ENCODE data around the gene PITPNC1.

Gene PITPNC1

DNA sequence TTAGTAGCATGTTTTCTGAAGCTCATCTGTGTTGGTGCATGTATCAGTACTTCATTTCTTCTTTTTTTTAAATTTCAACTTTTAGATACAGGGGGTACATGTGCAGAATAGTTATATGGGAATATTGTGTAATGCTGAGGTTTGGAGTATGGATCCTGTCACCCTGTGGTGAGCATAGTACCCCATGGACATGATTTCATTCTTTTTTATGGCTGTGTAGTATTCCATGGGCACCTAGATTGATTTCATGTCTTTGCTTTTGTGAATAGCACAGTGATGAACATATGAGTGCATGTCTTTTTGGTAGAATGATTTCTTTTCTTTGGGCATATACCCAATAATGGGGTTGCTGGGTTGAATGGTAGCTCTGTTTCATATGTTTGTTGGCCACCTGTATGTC, 285.6 kb downstream of the PITPNC1 start:
- in situ Hi-C loops (cut with HindIII; ENCODE audit: low sequenced_read_pairs), result no loop called here

DNA sequence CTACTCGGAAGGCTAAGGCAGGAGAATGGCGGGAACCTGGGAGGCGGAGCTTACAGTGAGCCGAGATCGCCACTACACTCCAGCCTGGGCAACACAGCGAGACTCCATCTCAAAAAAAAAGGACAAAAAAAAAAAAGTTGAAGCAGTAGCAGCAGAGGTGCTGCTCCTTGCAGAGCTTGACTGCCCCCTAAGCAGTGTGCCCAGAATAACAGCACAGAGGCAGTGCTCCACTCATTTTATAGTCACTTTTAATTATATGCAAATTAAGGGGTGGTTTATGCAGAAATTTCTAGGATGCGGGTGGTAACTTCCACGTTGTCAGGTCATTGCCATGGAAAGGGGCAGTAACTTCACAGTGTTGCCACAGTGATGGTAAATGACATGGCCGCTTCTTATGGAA, 286.4 kb downstream of the PITPNC1 start:
- in situ Hi-C loops (cut with HindIII; ENCODE audit: low sequenced_read_pairs), result no loop called here

DNA sequence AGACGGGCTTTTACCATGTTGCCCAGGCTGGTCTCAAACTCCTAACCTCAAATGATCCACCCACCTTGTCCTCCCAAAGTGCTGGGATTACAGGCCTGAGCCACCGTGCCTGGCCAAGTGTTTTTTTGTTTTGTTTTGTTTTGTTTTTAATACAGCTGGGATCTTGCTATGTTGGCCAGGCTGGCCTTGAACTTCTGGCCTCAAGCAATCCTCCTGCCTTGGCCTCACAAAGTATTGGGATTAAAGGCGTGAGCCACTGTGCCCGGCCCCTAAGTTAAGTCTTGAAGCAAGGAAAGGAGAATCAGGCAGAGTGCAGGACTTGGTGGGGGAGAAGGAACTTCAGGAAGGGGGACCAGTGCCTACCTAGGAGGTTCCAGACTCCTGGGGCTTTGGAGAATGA, 288.9 kb downstream of the PITPNC1 start:
- in situ Hi-C loops (cut with HindIII; ENCODE audit: low sequenced_read_pairs), result no loop called here

DNA sequence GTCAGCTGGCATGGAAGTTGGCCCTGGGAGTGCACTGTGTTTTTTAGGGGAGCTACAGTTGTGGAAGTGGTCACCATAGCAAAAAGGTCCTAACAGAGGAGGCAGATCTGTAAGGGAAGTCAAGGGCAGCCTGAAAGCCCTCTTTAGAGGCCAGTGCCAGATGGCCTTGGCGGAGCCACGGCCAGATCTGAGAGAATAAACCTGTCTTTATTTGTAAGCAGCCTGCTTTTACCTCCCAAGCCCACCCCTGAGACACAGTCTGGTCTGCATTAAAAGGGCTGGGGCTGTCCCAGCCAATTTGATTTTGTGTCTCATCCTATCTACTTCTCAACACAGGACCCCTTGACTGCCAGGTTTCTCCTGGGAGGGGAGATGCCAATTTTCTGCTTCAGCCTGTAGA, 289.6 kb downstream of the PITPNC1 start:
- in situ Hi-C loops (cut with HindIII; ENCODE audit: low sequenced_read_pairs), result no loop called here

DNA sequence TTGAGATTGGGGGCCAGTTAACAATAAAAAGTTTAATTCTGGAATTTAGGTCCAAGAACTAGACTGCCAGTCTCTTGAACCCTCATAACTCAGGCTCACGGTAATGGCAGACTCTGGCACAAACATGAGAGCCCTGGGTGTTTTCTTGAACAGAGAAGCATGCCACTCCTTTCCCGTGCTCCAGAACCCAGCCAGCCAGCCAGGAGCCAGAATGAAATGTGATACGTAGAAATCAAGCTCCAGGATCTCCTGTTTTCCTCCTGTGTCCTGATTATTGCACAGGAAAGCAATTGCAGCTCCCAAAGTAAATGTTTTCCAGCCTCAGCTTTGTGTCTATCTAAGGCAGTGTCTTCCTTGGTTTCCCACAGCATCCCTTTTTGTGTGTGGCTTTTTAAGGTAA, 294.4 kb downstream of the PITPNC1 start:
- in situ Hi-C loops (cut with HindIII; ENCODE audit: low sequenced_read_pairs), result loop anchor here (10.0 kb wide), 1 partner anchor 307 kb away; the partner anchor contains the start of gene PSMD12

DNA sequence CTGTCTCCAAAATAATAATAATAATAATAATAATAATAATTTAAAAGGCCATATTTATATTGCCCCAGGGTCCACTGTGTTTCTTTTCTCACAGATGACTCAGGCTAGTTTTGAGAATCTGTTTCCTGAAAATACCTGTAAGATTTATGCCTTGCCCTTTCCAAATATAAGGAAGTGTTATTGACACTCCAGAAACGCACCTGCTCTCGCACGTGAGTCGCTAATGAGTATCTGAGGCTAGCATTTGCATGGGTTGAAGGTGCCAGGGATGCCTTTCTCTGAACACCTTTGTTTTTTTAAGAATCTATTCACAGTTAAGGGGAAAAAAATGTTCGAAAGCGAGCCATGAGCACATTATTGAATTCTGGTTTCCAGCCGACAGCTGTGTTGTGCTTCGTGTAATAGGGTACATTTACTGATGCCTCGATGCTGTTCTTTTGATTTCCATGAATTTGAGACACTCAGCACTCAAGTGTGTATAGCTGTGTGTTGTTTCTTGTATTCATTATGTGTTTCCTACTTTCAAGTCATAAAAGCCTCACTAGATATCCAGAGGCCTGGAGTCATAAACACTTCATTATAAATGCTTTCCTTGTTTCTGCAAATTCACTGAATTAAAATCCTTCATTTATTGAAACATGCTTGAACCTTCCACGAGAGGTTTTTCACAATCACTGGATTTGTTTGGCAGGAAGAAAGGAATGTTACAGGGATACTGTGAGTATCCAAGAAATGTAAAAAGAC, 295.7 kb downstream of the PITPNC1 start:
- in situ Hi-C loops (cut with HindIII; ENCODE audit: low sequenced_read_pairs), result loop anchor here (10.0 kb wide), 1 partner anchor 308 kb away; the partner anchor contains the start of gene PSMD12

DNA sequence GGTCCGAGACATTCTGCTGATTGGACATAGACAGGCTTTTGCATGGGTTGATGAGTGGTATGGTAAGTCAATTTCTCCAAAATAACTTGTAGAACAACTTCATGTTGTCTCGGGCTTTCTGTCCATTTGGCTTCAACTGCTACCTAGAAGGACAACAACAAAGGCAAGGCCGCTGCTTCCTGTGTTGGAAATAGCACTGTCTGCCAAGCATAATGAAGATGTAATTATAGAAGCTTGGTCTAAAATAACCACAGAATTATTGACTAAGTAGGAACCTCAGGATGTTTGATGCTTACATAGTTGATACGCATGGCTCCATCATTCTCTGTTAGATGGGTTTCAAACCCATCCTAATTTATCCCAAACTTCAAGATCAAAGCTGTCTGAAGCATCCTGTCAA, 298.4 kb downstream of the PITPNC1 start:
- in situ Hi-C loops (cut with HindIII; ENCODE audit: low sequenced_read_pairs), result loop anchor here (5.0 to 10.0 kb wide), 2 partner anchors 43 to 311 kb away; partner anchors contain the start of gene PSMD12

DNA sequence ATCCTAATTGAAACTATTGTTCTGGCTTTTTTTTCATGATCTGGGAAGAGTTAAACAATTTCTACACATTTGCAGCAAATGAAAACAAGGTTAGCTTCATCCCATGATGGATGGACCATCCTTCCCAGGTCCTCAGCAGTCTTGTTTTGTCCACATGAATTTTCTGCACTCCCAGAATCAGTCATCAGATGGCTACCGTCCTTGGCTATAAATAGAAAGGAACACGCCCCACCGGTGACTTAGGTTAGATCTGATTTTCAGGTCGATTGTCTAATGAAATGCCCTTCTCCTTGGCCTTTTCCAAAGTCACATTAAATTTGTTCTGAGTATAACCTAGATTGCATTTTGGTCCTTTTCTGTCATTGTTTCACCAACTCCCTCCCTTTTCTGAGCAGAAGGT, 299.2 kb downstream of the PITPNC1 start:
- in situ Hi-C loops (cut with HindIII; ENCODE audit: low sequenced_read_pairs), result loop anchor here (5.0 to 10.0 kb wide), 2 partner anchors 44 to 312 kb away; partner anchors contain the start of gene PSMD12

DNA sequence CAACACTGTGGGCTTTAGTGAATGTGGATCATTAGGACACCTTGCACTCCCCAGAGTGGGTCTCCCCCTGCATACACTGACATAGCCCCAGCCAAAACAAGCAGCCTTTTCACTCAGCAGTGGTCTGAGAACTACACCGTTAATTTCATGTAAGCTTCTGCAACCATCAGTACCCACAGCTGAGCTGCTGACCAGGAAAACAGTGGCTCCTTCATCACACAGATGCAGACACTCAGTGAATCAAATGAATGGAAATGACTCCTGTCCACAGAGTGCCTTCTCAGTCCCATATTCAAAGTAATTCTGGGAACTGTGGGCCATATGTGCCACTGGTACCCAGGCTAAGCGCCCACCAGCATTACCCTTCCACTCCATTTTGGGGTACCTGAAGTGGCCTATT, 301.3 kb downstream of the PITPNC1 start:
- in situ Hi-C loops (cut with HindIII; ENCODE audit: low sequenced_read_pairs), result loop anchor here (5.0 to 10.0 kb wide), 2 partner anchors 46 to 314 kb away; partner anchors contain the start of gene PSMD12

DNA sequence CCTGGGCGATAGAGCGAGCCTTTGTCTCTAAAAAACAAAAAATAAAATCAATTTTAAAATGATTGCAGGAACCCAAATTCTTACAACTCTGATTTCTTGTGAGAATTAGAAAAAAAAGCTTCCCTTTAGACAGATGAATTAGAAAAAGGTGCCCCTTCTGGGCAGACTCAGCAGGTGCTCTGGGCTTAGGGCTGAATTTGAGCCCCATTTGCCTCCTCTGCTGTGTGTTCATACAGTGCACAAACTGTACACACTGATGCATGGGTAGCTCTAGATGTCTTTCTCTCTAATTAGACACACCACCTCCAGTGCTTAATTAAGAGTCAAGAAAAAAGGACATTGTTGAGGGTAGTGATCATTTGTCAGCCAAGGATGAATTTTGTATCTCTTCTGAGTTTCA, 302.1 kb downstream of the PITPNC1 start:
- in situ Hi-C loops (cut with HindIII; ENCODE audit: low sequenced_read_pairs), result loop anchor here (5.0 to 10.0 kb wide), 2 partner anchors 47 to 314 kb away; partner anchors contain the start of gene PSMD12

DNA sequence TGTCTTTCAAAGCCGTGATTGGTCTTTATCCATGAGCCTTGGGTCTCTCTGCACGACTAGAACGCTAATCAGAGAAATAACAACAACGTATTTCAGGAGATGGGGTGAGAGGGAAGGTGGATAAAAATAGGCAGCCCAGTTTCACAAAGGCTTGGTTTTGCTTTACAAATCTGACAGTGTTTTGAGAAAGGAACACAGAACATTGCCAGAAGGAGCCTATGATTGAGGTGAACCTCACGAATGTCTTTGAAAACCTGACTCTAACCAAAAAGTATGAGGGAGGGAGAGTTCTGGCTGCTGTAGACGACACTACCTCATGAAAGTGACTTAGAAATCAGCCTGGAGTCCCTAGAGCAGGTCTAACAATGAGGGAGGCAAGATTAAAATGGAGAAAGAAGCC, 302.6 kb downstream of the PITPNC1 start:
- in situ Hi-C loops (cut with HindIII; ENCODE audit: low sequenced_read_pairs), result loop anchor here (5.0 to 10.0 kb wide), 3 partner anchors 47 to 315 kb away; partner anchors contain the start of gene PSMD12

DNA sequence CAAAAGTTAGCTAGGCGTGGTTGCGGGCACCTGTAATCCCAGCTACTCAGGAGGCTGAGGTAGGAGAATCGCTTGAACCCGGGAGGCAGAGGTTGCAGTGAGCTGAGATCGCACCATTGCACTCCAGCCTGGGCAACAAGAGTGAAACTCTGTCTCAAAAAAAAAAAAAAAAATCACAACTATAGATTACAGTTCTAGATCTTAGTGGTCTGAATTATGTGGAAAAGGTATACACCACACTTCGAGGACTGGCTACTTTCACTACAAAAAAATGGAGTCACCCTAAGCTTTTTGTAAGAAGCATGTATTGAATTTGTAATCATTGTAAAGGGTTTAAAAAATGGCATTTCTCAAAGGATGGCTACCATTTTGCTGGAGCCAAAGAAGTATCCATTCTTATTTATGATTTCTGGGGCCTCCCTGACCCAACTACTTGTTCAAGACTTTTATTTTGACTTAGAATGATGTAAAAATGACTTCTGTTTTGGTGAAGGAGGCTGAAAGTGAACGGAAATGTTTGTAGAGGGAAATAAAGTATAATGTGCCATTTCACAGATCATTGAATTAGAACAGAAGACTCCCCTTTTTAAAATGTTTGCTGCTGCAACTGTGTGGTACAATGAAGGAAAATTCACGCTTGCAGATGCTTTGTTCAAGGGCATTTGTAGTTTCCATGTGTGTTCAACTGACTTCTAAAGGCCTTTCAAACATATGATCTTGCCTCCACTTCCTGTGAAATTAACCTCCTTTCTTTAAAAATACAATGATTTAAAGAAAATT, 303.6 kb downstream of the PITPNC1 start:
- in situ Hi-C loops (cut with HindIII; ENCODE audit: low sequenced_read_pairs), result loop anchor here (10.0 kb wide), 1 partner anchor 184 kb away; no protein-coding TSS in a partner anchor

DNA sequence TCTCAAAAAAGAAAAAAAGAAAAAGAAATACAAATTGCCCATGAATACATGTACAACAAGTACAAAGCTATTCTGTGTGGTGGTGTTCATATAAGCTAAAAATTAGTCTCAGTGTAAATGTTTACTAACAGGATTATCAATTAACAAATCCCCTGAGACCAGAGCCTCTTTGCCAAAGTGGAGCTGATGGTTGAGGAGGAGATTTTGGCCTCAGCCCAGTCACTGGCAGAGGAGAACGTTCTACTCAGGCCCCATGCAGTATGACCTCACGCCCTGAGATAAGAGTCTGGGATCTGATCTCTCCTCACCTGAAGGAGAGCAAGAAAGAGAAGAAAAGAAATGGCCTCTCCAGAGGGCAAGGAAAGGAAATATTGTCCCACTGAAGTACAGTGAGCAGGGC, 305.1 kb downstream of the PITPNC1 start:
- in situ Hi-C loops (cut with HindIII; ENCODE audit: low sequenced_read_pairs), result loop anchor here (10.0 kb wide), 1 partner anchor 183 kb away; no protein-coding TSS in a partner anchor

DNA sequence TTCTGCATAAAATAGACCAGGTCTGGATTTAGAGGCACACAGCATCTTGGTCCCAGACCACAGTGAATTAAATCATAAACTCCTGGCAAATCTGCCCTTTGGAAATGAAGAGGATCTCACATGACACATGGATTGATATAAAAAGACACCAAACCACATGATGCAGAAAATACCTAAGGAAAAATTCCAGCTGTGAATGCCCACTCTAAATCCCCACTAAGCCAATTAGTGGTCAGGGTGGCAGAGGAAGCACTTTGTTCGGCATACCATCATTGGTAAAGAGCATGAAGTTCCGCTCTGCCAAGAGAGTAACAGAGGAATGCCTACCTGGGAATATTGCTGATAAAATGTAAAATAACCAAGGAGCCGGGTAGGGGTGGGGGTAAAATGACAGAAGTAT, 308.3 kb downstream of the PITPNC1 start:
- in situ Hi-C loops (cut with HindIII; ENCODE audit: low sequenced_read_pairs), result loop anchor here (10.0 kb wide), 1 partner anchor 179 kb away; no protein-coding TSS in a partner anchor

DNA sequence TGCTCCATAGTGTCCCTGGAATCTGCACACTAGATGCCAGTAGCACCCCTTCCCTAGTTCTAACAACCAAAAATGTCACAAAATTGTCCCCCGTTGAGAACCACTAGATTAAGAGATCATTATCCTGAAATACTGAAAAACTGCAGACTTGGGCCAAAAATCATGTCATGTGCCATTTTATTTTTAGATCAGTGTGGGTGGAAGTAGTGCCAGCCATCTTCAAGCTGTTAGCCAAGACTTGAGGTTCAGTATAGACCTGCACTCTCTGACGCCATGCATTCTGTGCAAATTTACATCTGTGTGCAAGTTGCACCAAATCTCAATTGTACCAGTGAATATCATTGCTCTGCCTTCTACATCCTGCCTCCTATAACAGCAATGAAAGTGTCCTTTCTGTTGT, 309.2 kb downstream of the PITPNC1 start:
- in situ Hi-C loops (cut with HindIII; ENCODE audit: low sequenced_read_pairs), result loop anchor here (10.0 kb wide), 1 partner anchor 179 kb away; no protein-coding TSS in a partner anchor

DNA sequence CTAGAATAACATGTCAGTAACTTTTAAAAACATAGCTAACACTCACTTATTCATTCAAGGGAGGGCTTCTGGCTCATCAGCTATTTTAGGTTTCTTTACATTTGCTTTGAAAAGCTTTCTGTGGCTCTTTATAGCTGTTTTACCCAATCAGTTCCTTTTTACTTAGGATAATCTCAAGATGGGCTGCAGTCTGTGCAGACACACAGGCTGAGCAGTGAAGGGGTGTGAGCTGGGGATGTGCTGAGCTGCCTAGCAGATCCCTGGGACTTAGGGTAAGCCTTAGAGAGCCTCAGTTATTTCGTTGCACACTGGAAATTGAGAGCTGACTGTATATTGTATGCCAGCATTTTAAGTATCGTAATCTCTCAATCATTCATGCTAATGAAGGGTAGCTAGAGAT, 310.4 kb downstream of the PITPNC1 start:
- in situ Hi-C loops (cut with HindIII; ENCODE audit: low sequenced_read_pairs), result loop anchor here (10.0 kb wide), 1 partner anchor 177 kb away; no protein-coding TSS in a partner anchor

DNA sequence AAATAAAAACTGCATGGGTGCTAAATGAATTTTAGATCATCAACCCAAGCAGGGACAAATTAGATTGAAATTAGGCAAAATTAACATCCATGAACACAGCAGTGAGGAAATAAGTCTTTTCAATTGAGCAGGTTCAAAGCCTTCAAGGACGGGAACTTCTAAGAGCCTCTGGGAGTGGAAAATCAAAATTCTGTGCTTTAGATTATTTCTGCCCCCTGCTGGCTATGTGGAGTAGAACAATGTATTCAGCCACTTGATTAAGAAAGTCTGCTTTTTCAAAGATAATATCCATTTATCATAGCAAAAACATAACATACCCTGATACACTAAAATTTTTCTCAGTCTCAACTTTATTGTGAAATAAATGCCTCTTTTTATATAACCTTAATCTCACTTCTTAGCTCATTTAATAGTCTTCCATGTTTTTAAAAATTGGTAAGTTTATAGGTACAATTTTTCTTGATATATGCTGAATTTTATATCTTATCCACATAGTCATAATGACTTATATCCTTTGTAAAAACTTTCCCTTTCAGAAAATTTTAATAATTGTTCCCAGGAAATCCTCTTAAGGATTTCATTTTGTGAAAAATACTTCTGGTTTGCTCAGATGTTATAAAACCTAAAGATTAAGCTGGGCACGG, 312.6 kb downstream of the PITPNC1 start:
- in situ Hi-C loops (cut with HindIII; ENCODE audit: low sequenced_read_pairs), result loop anchor here (10.0 kb wide), 1 partner anchor 175 kb away; no protein-coding TSS in a partner anchor

DNA sequence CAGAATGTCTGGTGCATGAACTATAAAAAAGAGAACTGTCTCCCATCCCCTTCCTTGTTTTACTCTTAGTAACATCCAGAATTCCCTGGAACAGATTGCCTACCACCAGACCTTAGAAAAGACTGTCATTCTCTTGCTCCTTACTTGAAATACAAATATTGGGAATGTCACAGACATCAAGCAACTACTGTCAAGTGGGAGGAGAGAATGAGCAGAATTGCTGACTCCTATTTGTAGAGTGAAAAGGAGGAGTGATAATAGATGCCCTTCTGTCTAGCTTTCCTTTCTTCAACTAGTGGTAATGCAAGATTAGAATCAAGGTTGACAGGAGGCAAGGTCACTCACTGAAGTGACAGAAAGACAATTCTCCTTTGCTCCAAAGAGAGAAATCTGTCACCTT, 316.7 kb downstream of the PITPNC1 start:
- in situ Hi-C loops (cut with HindIII; ENCODE audit: low sequenced_read_pairs), result no loop called here

DNA sequence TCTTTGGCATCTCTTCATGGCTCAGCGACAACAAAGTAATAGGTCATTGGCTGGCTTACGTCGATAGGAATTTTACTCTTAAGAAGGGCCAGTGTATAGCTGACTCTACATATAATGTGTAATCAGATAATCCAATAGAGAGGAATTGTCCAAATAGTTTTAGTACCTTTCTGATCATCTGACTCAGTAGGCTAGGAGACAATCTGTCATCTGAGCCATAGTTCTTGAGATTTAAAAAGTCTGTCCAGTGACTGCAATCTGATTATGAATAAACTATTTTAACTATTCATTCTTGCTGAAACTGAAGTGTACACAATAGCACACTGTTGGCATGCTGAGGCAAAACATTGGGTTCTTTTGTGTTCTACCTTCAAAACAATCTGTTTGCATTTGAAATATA, 319.3 kb downstream of the PITPNC1 start:
- in situ Hi-C loops (cut with HindIII; ENCODE audit: low sequenced_read_pairs), result no loop called here

DNA sequence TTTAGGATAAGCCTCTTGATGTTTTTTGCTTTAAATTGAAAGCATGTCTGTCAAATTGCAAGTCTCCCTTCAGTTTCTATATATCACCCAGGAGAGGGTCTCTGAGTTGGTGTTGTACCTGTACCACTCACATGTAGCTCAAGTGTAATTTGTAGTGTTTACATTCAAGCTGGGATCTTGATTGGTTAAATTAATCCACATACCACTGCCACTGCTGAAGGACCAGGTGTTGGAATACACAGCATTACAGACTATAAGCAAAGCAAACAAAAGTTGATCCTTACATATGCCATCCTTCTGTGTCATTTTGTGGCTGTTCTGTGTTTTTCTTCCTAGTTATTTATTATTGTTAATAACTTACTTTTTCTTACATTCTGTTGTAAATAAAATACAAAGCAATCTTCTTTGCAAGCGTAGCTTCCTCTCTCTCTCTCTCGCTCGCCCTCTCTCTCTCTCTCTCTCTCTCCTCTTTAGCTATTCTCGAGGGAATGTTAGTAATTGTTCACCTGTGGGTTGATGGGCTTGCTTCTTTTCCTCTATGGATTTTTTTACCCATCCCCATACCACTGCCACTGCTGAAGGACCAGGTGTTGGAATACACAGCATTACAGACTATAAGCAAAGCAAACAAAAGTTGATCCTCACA, 319.9 kb downstream of the PITPNC1 start:
- in situ Hi-C loops (cut with HindIII; ENCODE audit: low sequenced_read_pairs), result no loop called here

All from endothelial cell of hepatic sinusoid (primary cell).